H1 (cell line): ENCODE measurements around the gene ERI3. TPM values are rescaled to one million over a fixed set of nuclear protein-coding genes. Genes with fewer than 3 reads are reported as not detected.
A peak's percentile ranks its signal among the peaks of the same experiment; 100 is the strongest.

Experiments
- CBX8 ChIP-seq: fragments of 300-800, 300-1000 bp; sonication (generic); IDR thresholded peaks from 2 replicates; pipeline ENCODE4 v1.7.1; 2016; ENCODE audit warnings: low read depth, low read length, borderline replicate concordance
- CEBPB ChIP-seq: IDR thresholded peaks from 2 replicates; pipeline ENCODE4 v1.6.1; 2012; ENCODE audit warnings: low read depth, low read length
- CHD1 ChIP-seq: IDR thresholded peaks from 2 replicates; pipeline ENCODE4 v1.6.1; 2012; ENCODE audit warnings: low read depth, low read length, improper control_type of control experiment
- CHD2 ChIP-seq: IDR thresholded peaks from 2 replicates; pipeline ENCODE4 v1.6.1; 2012; ENCODE audit warnings: low read length, improper control_type of control experiment
- EGR1 ChIP-seq: IDR thresholded peaks from 2 replicates; pipeline ENCODE4 v1.6.1; 2011; ENCODE audit warnings: low read depth, low read length, borderline replicate concordance
- JUND ChIP-seq: IDR thresholded peaks from 2 replicates; pipeline ENCODE4 v1.6.1; 2011; ENCODE audit warnings: mild to moderate bottlenecking, improper control_type of control experiment, low read length
- PHF8 ChIP-seq: fragments of 200-600 bp; sonication (generic); conservative IDR thresholded peaks from 2 replicates; pipeline ENCODE4 v1.7.1; 2012; ENCODE audit warnings: low read depth, mild to moderate bottlenecking, inconsistent platforms, low read length, moderate library complexity
- POLR2AphosphoS5 ChIP-seq: IDR thresholded peaks from 2 replicates; pipeline ENCODE4 v1.6.1; 2011; ENCODE audit warnings: low read depth, low read length
- SAP30 ChIP-seq: fragments of 300-600 bp; sonication (generic); IDR thresholded peaks from 2 replicates; pipeline ENCODE4 v1.7.1; 2012; ENCODE audit warnings: low read length, moderate library complexity, mild to moderate bottlenecking, inconsistent platforms; ENCODE audit not compliant: insufficient read depth, insufficient replicate concordance
- SP1 ChIP-seq: IDR thresholded peaks from 2 replicates; pipeline ENCODE4 v1.6.1; 2011; ENCODE audit warnings: low read depth, low read length
- TCF12 ChIP-seq: IDR thresholded peaks from 2 replicates; pipeline ENCODE4 v1.6.1; 2011; ENCODE audit warnings: low read depth, mild to moderate bottlenecking, low read length
- TEAD4 ChIP-seq: IDR thresholded peaks from 2 replicates; pipeline ENCODE4 v1.6.1; 2012; ENCODE audit warnings: low read depth, low read length, inconsistent platforms, mixed read lengths
- polyA plus RNA-seq, 7 experiments: library from polyadenylated mRNA; depleted of rRNA in 3 of 7; stranded (reverse) in 5 of 7; unstranded in 2 of 7; fragments of >200 nt in 5 of 7; fragments of 200-250 nt in 2 of 7; gene quantifications; 1 replicate in 5 of 7; 2 replicates in 1 of 7; 4 replicates in 1 of 7; pipeline versions ENCODE4 v1.2.1 to v1.2.3, GENCODE V29; 2011 to 2013; ENCODE audit warnings: missing spikeins in 2 of 7, mixed read lengths in 2 of 7
- total RNA-seq: library from RNA; stranded (reverse); fragmentation: NEBNext Ultra II Directional; extraction: Animal tissue kit (Norgen Biotek cat#: 25700); gene quantifications from 2 replicates; pipeline ENCODE4 v1.2.1, GENCODE V29; 2021
- TF ChIP-seq, protein P1 (sequence below): IDR thresholded peaks from 2 replicates; pipeline ENCODE4 v1.6.1; 2011; ENCODE audit warnings: low read depth, mild to moderate bottlenecking, low read length; ENCODE audit not compliant: insufficient read depth

ERI3 gene
- total and polyA plus RNA-seq, 2 of the 8 experiments (the other 6 are each of a cell fraction or from before 2014, with no cell fraction given): 81.1 to 199 TPM

DNA sequence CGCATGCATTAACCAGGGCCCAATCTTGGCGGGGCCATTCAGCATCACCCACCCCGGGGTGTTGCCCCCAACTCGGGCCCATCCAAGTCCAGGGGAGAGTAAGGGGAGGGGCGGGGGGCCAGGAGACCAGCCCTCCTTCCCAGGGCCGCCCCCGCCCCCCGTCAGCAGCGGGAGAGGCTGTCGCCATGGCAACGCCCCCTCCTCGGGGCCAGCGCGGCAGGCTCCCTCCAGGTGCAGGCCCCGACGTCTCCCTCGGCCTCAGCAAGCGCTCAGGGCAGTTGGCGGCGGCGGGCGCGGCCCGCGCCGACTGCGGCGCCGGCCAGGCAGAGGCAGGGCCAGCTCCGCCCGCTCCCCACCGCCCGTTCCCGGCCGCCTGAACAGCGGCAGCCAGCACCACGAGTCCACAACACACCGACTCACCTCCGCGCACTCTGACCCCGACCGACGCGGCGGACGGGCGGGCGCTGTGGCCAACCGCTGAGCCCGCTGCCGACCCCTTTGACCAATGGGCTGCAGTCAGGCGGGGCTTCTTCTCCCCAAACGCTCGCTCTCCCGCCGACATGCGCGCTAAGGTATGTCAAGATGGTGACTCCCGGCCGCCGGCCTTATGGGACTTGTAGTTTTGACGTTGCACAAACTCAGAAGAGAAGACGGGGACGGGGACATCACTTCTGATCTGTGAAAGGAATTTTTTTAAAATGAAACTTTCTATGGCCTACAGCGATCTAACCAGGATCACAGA lies at the start of gene ERI3 (continued):
- TF ChIP-seq CHD1: no peak
- no peak for TF ChIP-seq CBX8
- TF ChIP-seq PHF8: peak; percentile 87
- no peak for TF ChIP-seq CEBPB
- TF ChIP-seq CHD2: peak; percentile 90
- peak; percentile 62 for TF ChIP-seq TEAD4
- TF ChIP-seq POLR2AphosphoS5: peak; percentile 67; the same call in 1 of the 2 replicates
- peak; percentile 96 for TF ChIP-seq SP1
- no peak for TF ChIP-seq TCF12
- no peak for TF ChIP-seq EGR1
- TF ChIP-seq, protein P1, sequence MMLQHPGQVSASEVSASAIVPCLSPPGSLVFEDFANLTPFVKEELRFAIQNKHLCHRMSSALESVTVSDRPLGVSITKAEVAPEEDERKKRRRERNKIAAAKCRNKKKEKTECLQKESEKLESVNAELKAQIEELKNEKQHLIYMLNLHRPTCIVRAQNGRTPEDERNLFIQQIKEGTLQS: no peak
- no peak for TF ChIP-seq JUND
- no peak for TF ChIP-seq SAP30
